ENCODE data around the gene KIAA1671. TPM values are rescaled to one million over a fixed set of nuclear protein-coding genes. Genes with fewer than 3 reads are reported as not detected.

Gene KIAA1671
- total and polyA plus RNA-seq, 2 of the 4 experiments (the other 2 are of a cell fraction), result 0.02 TPM; not detected in 1

GRCh38 chr22:25125693-25126357 lies 173.3 kb downstream of the KIAA1671 start:
- Histone ChIP-seq H2AFZ (replicated peaks; ENCODE audit: low read length, poor library complexity) (no peak overlapping the region), H3K27ac (ENCODE audit: insufficient read depth, low read length) (no peak overlapping the region), H2AK5ac (ENCODE audit: low read depth, low read length) (no peak overlapping the region), H3K9me3 (ENCODE audit: control insufficient read depth, insufficient read depth, low read length) (no peaks in the 10 kb centered on the region), H2BK15ac (ENCODE audit: low read depth, low read length) (no peak overlapping the region), H3K4ac (ENCODE audit: low read depth, low read length) (no peak overlapping the region), H3K27me3 (ENCODE audit: control insufficient read depth, insufficient read depth, low read length) (no peaks in the 10 kb centered on the region), H3K36me3 (ENCODE audit: control insufficient read depth, insufficient read depth, low read length) (no peaks in the 10 kb centered on the region), H3K4me2 (ENCODE audit: low read depth, low read length) (no peak overlapping the region), H3K4me1 (ENCODE audit: control insufficient read depth, insufficient read depth, low read length) (no peaks in the 10 kb centered on the region), H2AK9ac (replicated peaks; ENCODE audit: low read depth, low read length, poor library complexity) (no peak overlapping the region), H3K79me1 (ENCODE audit: low read depth in 1 of 2, low read length in 2 of 2) (no peaks in the 10 kb centered on the region), H3K56ac (ENCODE audit: extremely low read depth, insufficient read depth, low read length) (no peak overlapping the region), H3K9me1 (ENCODE audit: insufficient read depth, low read length) (no peaks in the 10 kb centered on the region), H4K20me1 (ENCODE audit: insufficient read depth, low read length) (no peaks in the 10 kb centered on the region), H3K18ac (ENCODE audit: low read depth, low read length) (no peak overlapping the region), H3K23ac (ENCODE audit: low read depth, low read length) (no peak overlapping the region), H3K14ac (replicated peaks; ENCODE audit: low read depth, low read length) (no peak overlapping the region), H2BK20ac (ENCODE audit: low read depth, low read length) (no peak overlapping the region), H4K91ac (ENCODE audit: insufficient read depth, low read depth, low read length) (no peak overlapping the region), H2BK5ac (ENCODE audit: low read depth, low read length, poor library complexity, severe bottlenecking) (no peak overlapping the region), H4K8ac (ENCODE audit: low read depth in 2 of 2, low read length in 2 of 2) (no peak overlapping the region), H3K9ac (ENCODE audit: low read depth, low read length) (no peak overlapping the region), H2BK120ac (ENCODE audit: low read depth, low read length) (no peak overlapping the region), H3K4me3 (ENCODE audit: insufficient read depth, low read depth, low read length) (no peak overlapping the region), H4K5ac (ENCODE audit: low read depth, low read length) (no peak overlapping the region)
- no TSS peak for BruUV-seq (replicated peaks)
- ATAC-seq (ENCODE audit: low read depth) (no peak), DNase-seq (no peak)
- intact Hi-C loops (cut with micrococcal nuclease) (no loop called here), dilution Hi-C loops (cut with HindIII; ENCODE audit: low sequenced_read_pairs, unreplicated experiment) (no loop called here), in situ Hi-C loops (cut with MboI; ENCODE audit: low sequenced_read_pairs) (no loop called here)
- no CpG with 5 or more reads among the region's 9 CpGs for WGBS, 2 experiments (ENCODE audit: extremely low coverage in 2 of 2, insufficient read length in 1 of 2)
- TF ChIP-seq NFE2L2 (IDR thresholded peaks at IDR 0.05; ENCODE audit: low read depth, low read length) (no peak), POLR2A (IDR thresholded peaks at IDR 0.05; ENCODE audit: low read depth, low read length) (no peak)
- ChIA-PET POLR2A (ENCODE audit: unreplicated experiment) (no interaction called here), CTCF (no interaction called here)
